IMR-90 (cell line): ENCODE data around the gene ATF5.

Source experiments
- CTCF ChIP-seq: conservative IDR thresholded peaks from 2 replicates; pipeline ENCODE4 v1.5.1; 2012; ENCODE audit warnings: mild to moderate bottlenecking, low read depth, low read length, improper control_type of control experiment
- MXI1 ChIP-seq: IDR thresholded peaks from 2 replicates; pipeline ENCODE4 v1.6.1; 2012; ENCODE audit warnings: low read depth, mild to moderate bottlenecking, low read length, moderate library complexity, borderline replicate concordance
- POLR2A ChIP-seq: IDR thresholded peaks from 2 replicates; pipeline ENCODE4 v1.6.1; 2012; ENCODE audit warnings: mild to moderate bottlenecking, low read depth, low read length
- RAD21 ChIP-seq: IDR thresholded peaks from 2 replicates; pipeline ENCODE4 v1.6.1; 2012; ENCODE audit warnings: low read length, improper control_type of control experiment
- RCOR1 ChIP-seq: IDR thresholded peaks from 2 replicates; pipeline ENCODE4 v1.6.1; 2012; ENCODE audit warnings: mild to moderate bottlenecking, low read length, improper control_type of control experiment; ENCODE audit not compliant: insufficient replicate concordance
- USF2 ChIP-seq: fragments of 150-350 bp; IDR thresholded peaks from 2 replicates; pipeline ENCODE4 v1.6.1; 2017; ENCODE audit warnings: mild to moderate bottlenecking, antibody characterized with exemption, low read length, low read depth

- TF ChIP-seq CTCF (no peak), RAD21 (no peak), RCOR1 (no peak), MXI1 (no peak), POLR2A (no peak), USF2 (no peak)
Measured at GRCh38 chr19:49891393-49891792, 37.6 kb upstream of the ATF5 start.
